H9 (cell line): Measurements from ENCODE around the gene KLF17. TPM values are rescaled to one million over a fixed set of nuclear protein-coding genes. Genes with fewer than 3 reads are reported as not detected.

Experiments
- DNase-seq: peaks from one replicate; pipeline ENCODE4 v3.0.0-alpha.2; 2017
- H2AFZ ChIP-seq: one replicate; pipeline ENCODE4 v1.6.1; 2013; ENCODE audit warnings: mild to moderate bottlenecking, low read length, control low read depth, moderate library complexity
- H2AK5ac ChIP-seq: 2 replicates; pipeline ENCODE4 v1.6.1; 2013; ENCODE audit warnings: low read length, control low read depth, mixed read lengths; ENCODE audit not compliant: insufficient read length
- H2BK120ac ChIP-seq: one replicate; pipeline ENCODE4 v1.6.1; 2013; ENCODE audit warnings: low read depth, mild to moderate bottlenecking, low read length, control low read depth, inconsistent platforms; ENCODE audit not compliant: poor library complexity, severe bottlenecking
- H2BK12ac ChIP-seq: 2 replicates; pipeline ENCODE4 v1.6.1; 2013; ENCODE audit warnings: low read length, control low read depth, mixed read lengths, low read depth; ENCODE audit not compliant: insufficient read length
- H2BK15ac ChIP-seq: 2 replicates; pipeline ENCODE4 v1.6.1; 2013; ENCODE audit warnings: low read depth, low read length, control low read depth
- H2BK20ac ChIP-seq: one replicate; pipeline ENCODE4 v1.6.1; 2013; ENCODE audit warnings: low read depth, mild to moderate bottlenecking, low read length, control low read depth, inconsistent platforms; ENCODE audit not compliant: poor library complexity, severe bottlenecking
- H2BK5ac ChIP-seq: 2 replicates; pipeline ENCODE4 v1.6.1; 2013; ENCODE audit warnings: low read length, control low read depth, mixed read lengths; ENCODE audit not compliant: insufficient read length
- H3K14ac ChIP-seq: 2 replicates; pipeline ENCODE4 v1.6.1; 2013; ENCODE audit warnings: low read length, control low read depth; ENCODE audit not compliant: insufficient read depth
- H3K18ac ChIP-seq: 2 replicates; pipeline ENCODE4 v1.6.1; 2013; ENCODE audit warnings: low read depth, mild to moderate bottlenecking, mixed read lengths, low read length, control low read depth; ENCODE audit not compliant: insufficient read length
- H3K23ac ChIP-seq: 2 replicates; pipeline ENCODE4 v1.6.1; 2013; ENCODE audit warnings: low read length, control low read depth, mixed read lengths, low read depth; ENCODE audit not compliant: insufficient read length
- H3K23me2 ChIP-seq: 2 replicates; pipeline ENCODE4 v1.6.1; 2013; ENCODE audit warnings: low read depth, mild to moderate bottlenecking, mixed read lengths, low read length, control low read depth; ENCODE audit not compliant: insufficient read length, poor library complexity, severe bottlenecking
- H3K27ac ChIP-seq: 2 replicates; pipeline ENCODE4 v1.5.1; 2013; ENCODE audit warnings: low read length, control low read depth, mixed read lengths, low read depth; ENCODE audit not compliant: insufficient read length
- H3K27me3 ChIP-seq: 2 replicates; pipeline ENCODE4 v1.6.1; 2013; ENCODE audit warnings: low read length, control low read depth, inconsistent platforms; ENCODE audit not compliant: insufficient read depth
- H3K4ac ChIP-seq: 2 replicates; pipeline ENCODE4 v1.6.1; 2013; ENCODE audit warnings: low read depth, mild to moderate bottlenecking, control low read depth, inconsistent platforms, low read length, moderate library complexity
- H3K4me1 ChIP-seq: 2 replicates; pipeline ENCODE4 v1.6.1; 2013; ENCODE audit warnings: low read length, control low read depth, inconsistent platforms; ENCODE audit not compliant: insufficient read depth
- H3K4me2 ChIP-seq: 2 replicates; pipeline ENCODE4 v1.6.1; 2013; ENCODE audit warnings: low read length, control low read depth, mixed read lengths; ENCODE audit not compliant: insufficient read length, insufficient read depth
- H3K56ac ChIP-seq: 2 replicates; pipeline ENCODE4 v1.6.1; 2013; ENCODE audit warnings: low read depth, mild to moderate bottlenecking, mixed read lengths, low read length, control low read depth; ENCODE audit not compliant: insufficient read length
- H3K79me1 ChIP-seq: 2 replicates; pipeline ENCODE4 v1.6.1; 2013; ENCODE audit warnings: low read depth, mild to moderate bottlenecking, moderate library complexity, low read length, control low read depth, inconsistent platforms; ENCODE audit not compliant: insufficient read depth, poor library complexity, severe bottlenecking
- H3K79me2 ChIP-seq: 2 replicates; pipeline ENCODE4 v1.6.1; 2013; ENCODE audit warnings: low read length, control low read depth, inconsistent platforms; ENCODE audit not compliant: insufficient read depth
- H3K9ac ChIP-seq: 2 replicates; pipeline ENCODE4 v1.6.1; 2013; ENCODE audit warnings: low read length, control low read depth, mixed read lengths; ENCODE audit not compliant: insufficient read length; ENCODE audit errors: extremely low read depth
- H3K9me3 ChIP-seq: one replicate; pipeline ENCODE4 v1.6.1; 2013; ENCODE audit warnings: low read depth, low read length, inconsistent platforms; ENCODE audit not compliant: control insufficient read depth
- H3T11ph ChIP-seq: one replicate; pipeline ENCODE4 v1.6.1; 2013; ENCODE audit warnings: mild to moderate bottlenecking, low read length, control low read depth, inconsistent platforms
- H4K20me1 ChIP-seq: one replicate; pipeline ENCODE4 v1.6.1; 2013; ENCODE audit not compliant: control insufficient read depth, insufficient read length, insufficient read depth
- H4K5ac ChIP-seq: 2 replicates; pipeline ENCODE4 v1.6.1; 2013; ENCODE audit warnings: low read depth, mild to moderate bottlenecking, mixed read lengths, low read length, control low read depth; ENCODE audit not compliant: insufficient read length
- H4K8ac ChIP-seq: replicated peaks from 2 replicates; pipeline ENCODE4 v1.6.1; 2013; ENCODE audit warnings: low read length, control low read depth, mixed read lengths, low read depth; ENCODE audit not compliant: insufficient read length
- H4K91ac ChIP-seq: 2 replicates; pipeline ENCODE4 v1.6.1; 2013; ENCODE audit warnings: low read depth, mild to moderate bottlenecking, moderate library complexity, mixed read lengths, low read length, control low read depth; ENCODE audit not compliant: insufficient read length
- H3K27ac Mint-ChIP-seq, 3 experiments: 2 replicates in 2 of 3; 3 replicates in 1 of 3; pipeline ENCODE4 v1.8.0; 2020 to 2021; ENCODE audit warnings: mixed read lengths in 3 of 3, mild to moderate bottlenecking in 1 of 3, moderate library complexity in 1 of 3
- H3K27me3 Mint-ChIP-seq: 2 replicates; pipeline ENCODE4 v1.8.0; 2021; ENCODE audit warnings: low read depth, mild to moderate bottlenecking, moderate library complexity, mixed read lengths
- H3K36me3 Mint-ChIP-seq, 3 experiments: 2 replicates in 2 of 3; 3 replicates in 1 of 3; pipeline ENCODE4 v1.8.0; 2020 to 2021; ENCODE audit warnings: low read depth in 3 of 3, mixed read lengths in 3 of 3; ENCODE audit not compliant: insufficient read depth in 1 of 3
- H3K4me1 Mint-ChIP-seq, 2 experiments: 2 replicates each; pipeline ENCODE4 v1.8.0; 2020; ENCODE audit warnings: mixed read lengths in 2 of 2
- H3K4me3 Mint-ChIP-seq, 2 experiments: 2 replicates in 1 of 2; 3 replicates in 1 of 2; pipeline ENCODE4 v1.8.0; 2020 to 2021; ENCODE audit warnings: mild to moderate bottlenecking in 2 of 2, mixed read lengths in 2 of 2, moderate library complexity in 1 of 2
- H3K9me3 Mint-ChIP-seq, 2 experiments: 2 replicates in 1 of 2; 3 replicates in 1 of 2; pipeline ENCODE4 v1.8.0; 2020; ENCODE audit warnings: mild to moderate bottlenecking in 2 of 2, mixed read lengths in 2 of 2, moderate library complexity in 1 of 2
- CTCF ChIP-seq: fragments of 200-600 bp; sonication (generic); conservative IDR thresholded peaks from 3 replicates; pipeline ENCODE4 v1.8.0; 2021; ENCODE audit warnings: antibody characterized with exemption, mild to moderate bottlenecking
- WGBS: extraction: QIAGEN DNeasy Blood & Tissue Kit; methylation state at CpG from one replicate; pipeline ENCODE4 v1.1.7; 2013; ENCODE audit warnings: missing lambda C conversion rate, low lambda C conversion rate, mixed read lengths; ENCODE audit not compliant: insufficient read length; ENCODE audit errors: extremely low coverage; 5-methylcytosine and 5-hydroxymethylcytosine counted together
- total RNA-seq: library from RNA; stranded (reverse); gene quantifications from 2 replicates; pipeline ENCODE4 v1.2.1, GENCODE V29; 2021

The KLF17 gene
- total RNA-seq, 1 experiment from 2014 or later, result 0.09 TPM

GRCh38 chr1:44089371-44090048 lies 29.1 kb upstream of the KLF17 start:
- Histone ChIP-seq H2BK15ac (no peak overlapping the region), H3K79me2 (no peaks in the 10 kb centered on the region), H2AK5ac (no peak overlapping the region), H3K4me2 (peak overlapping the region; percentile 53), H3K14ac (no peak overlapping the region; the same call in 1 of the 2 replicates), H3K23ac (no peak overlapping the region), H3K4ac (no peak overlapping the region), H3K27me3 (no peaks in the 10 kb centered on the region), H2AFZ (no peak overlapping the region), H3K23me2 (no peaks in the 10 kb centered on the region), H2BK20ac (no peak overlapping the region), H2BK120ac (no peak overlapping the region), H3K4me1 (peaks cover 12% of the 10 kb centered on the region), H4K20me1 (no peaks in the 10 kb centered on the region), H4K8ac (no peak overlapping the region), H3K18ac (no peak overlapping the region), H3T11ph (no peak overlapping the region), H3K9ac (no peak overlapping the region), H3K56ac (no peak overlapping the region), H3K9me3 (no peaks in the 10 kb centered on the region), H4K91ac (no peak overlapping the region), H4K5ac (no peak overlapping the region), H3K79me1 (no peaks in the 10 kb centered on the region), H2BK5ac (no peak overlapping the region), H2BK12ac (no peak overlapping the region), H3K27ac (no peak overlapping the region)
- TF ChIP-seq CTCF, result no peak
- no CpG with 5 or more reads among the region's 13 CpGs for WGBS
- Mint-ChIP-seq H3K27me3 (peaks cover 8% of the 10 kb centered on the region), H3K36me3 (no peaks in the 10 kb centered on the region), H3K4me3 (peak overlapping the region in 1 of 2 experiments; percentile 55; a peak in 2 of 5 replicates), H3K9me3 (no peaks in the 10 kb centered on the region), H3K4me1 (peaks cover 25 to 32% of the 10 kb centered on the region in 2 experiments), H3K27ac (peak overlapping the region in 2 of 3 experiments; percentile 8 to 51; a peak in 3 of 7 replicates)
- no peak for DNase-seq
